K562 (cell line): Measurements from ENCODE around the gene TVP23A. TPM values are rescaled to one million over a fixed set of nuclear protein-coding genes. Genes with fewer than 3 reads are reported as not detected.

Experiments
- CHD7 ChIP-seq: fragments of 200-600 bp; sonication (generic); IDR thresholded peaks from one replicate; pipeline ENCODE4 v1.6.1; 2012; ENCODE audit warnings: mild to moderate bottlenecking, low read depth, low read length, inconsistent platforms
- CTCFL ChIP-seq: IDR thresholded peaks from 2 replicates; pipeline ENCODE4 v1.6.1; 2011; ENCODE audit warnings: borderline replicate concordance, low read depth, mild to moderate bottlenecking, moderate library complexity, low read length; ENCODE audit not compliant: insufficient read depth, poor library complexity, severe bottlenecking
- JUNB ChIP-seq: fragments of 450-650 bp; formaldehyde crosslinking; conservative IDR thresholded peaks from 2 replicates; pipeline ENCODE4 v1.4.0; 2020; ENCODE audit warnings: mild to moderate bottlenecking
- polyA plus RNA-seq, 8 experiments: library from polyadenylated mRNA; depleted of rRNA in 4 of 8; stranded (reverse) in 5 of 8; unstranded in 3 of 8; fragments of >200 nt; fragmentation: Nextera tagmentation in 2 of 8; fragmentation: Illumina TruSeq in 1 of 8; extraction: Ambion mirVana in 2 of 8; extraction: Trizol in 1 of 8; gene quantifications; 2 replicates each; pipeline versions ENCODE4 v1.2.1 to v1.2.3, GENCODE V29; 2011 to 2014; ENCODE audit warnings: inconsistent platforms in 1 of 8, missing spikeins in 1 of 8
- total RNA-seq, 7 experiments: library from RNA; depleted of rRNA in 6 of 7; stranded (reverse); fragments of >200 nt in 6 of 7; fragmentation: Illumina TruSeq in 2 of 7; extraction: Trizol in 2 of 7; gene quantifications; 2 replicates each; pipeline versions ENCODE4 v1.2.1 to v1.2.3, GENCODE V29; 2011 to 2021; ENCODE audit warnings: low replicate concordance in 1 of 7
- TF ChIP-seq, protein P1 (sequence below): sonication (generic); formaldehyde crosslinking; IDR thresholded peaks from 2 replicates; pipeline ENCODE4 v1.8.0; 2023; ENCODE audit warnings: mild to moderate bottlenecking, missing genetic modification reagents

Gene TVP23A
- total and polyA plus RNA-seq, 9 of the 15 experiments (the other 6 are each of a cell fraction or from before 2014, with no cell fraction given), result 0.04 to 0.77 (median 0.10) TPM; not detected in 3

DNA sequence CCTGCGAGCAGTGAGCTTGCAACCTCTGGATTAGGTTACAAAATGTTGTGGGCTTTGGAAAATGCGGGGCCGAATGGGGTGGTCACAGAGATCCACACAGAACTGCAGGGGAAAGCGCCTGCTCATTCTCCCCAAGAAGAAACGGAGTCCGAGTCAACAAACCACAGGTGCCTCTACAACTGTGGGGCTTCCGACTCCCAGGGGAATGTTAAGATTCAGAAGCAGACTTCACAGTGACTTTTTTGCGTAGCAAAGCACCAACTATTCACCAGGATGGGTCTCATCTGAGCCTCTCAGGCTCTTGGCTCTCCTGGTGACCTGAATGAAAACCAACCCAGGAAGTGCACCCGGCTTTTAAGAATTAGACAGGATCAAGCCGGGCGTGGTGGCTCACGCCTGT is 41.2 kb downstream of the TVP23A start (continued):
- TF ChIP-seq CHD7 (no peak), CTCFL (no peak), JUNB (CRISPR knock-in tag) (no peak)
- TF ChIP-seq, protein P1, sequence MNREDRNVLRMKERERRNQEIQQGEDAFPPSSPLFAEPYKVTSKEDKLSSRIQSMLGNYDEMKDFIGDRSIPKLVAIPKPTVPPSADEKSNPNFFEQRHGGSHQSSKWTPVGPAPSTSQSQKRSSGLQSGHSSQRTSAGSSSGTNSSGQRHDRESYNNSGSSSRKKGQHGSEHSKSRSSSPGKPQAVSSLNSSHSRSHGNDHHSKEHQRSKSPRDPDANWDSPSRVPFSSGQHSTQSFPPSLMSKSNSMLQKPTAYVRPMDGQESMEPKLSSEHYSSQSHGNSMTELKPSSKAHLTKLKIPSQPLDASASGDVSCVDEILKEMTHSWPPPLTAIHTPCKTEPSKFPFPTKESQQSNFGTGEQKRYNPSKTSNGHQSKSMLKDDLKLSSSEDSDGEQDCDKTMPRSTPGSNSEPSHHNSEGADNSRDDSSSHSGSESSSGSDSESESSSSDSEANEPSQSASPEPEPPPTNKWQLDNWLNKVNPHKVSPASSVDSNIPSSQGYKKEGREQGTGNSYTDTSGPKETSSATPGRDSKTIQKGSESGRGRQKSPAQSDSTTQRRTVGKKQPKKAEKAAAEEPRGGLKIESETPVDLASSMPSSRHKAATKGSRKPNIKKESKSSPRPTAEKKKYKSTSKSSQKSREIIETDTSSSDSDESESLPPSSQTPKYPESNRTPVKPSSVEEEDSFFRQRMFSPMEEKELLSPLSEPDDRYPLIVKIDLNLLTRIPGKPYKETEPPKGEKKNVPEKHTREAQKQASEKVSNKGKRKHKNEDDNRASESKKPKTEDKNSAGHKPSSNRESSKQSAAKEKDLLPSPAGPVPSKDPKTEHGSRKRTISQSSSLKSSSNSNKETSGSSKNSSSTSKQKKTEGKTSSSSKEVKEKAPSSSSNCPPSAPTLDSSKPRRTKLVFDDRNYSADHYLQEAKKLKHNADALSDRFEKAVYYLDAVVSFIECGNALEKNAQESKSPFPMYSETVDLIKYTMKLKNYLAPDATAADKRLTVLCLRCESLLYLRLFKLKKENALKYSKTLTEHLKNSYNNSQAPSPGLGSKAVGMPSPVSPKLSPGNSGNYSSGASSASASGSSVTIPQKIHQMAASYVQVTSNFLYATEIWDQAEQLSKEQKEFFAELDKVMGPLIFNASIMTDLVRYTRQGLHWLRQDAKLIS, result no peak
